H9 (cell line): ENCODE measurements around the gene MAST2. TPM values are rescaled to one million over a fixed set of nuclear protein-coding genes. Genes with fewer than 3 reads are reported as not detected.
A peak's percentile ranks its signal among the peaks of the same experiment; 100 is the strongest.

Experiments used
- DNase-seq: peaks from one replicate; pipeline ENCODE4 v3.0.0-alpha.2; 2017
- H2AFZ ChIP-seq: one replicate; pipeline ENCODE4 v1.6.1; 2013; ENCODE audit warnings: mild to moderate bottlenecking, low read length, control low read depth, moderate library complexity
- H2AK5ac ChIP-seq: 2 replicates; pipeline ENCODE4 v1.6.1; 2013; ENCODE audit warnings: low read length, control low read depth, mixed read lengths; ENCODE audit not compliant: insufficient read length
- H2BK120ac ChIP-seq: one replicate; pipeline ENCODE4 v1.6.1; 2013; ENCODE audit warnings: low read depth, mild to moderate bottlenecking, low read length, control low read depth, inconsistent platforms; ENCODE audit not compliant: poor library complexity, severe bottlenecking
- H2BK12ac ChIP-seq: 2 replicates; pipeline ENCODE4 v1.6.1; 2013; ENCODE audit warnings: low read length, control low read depth, mixed read lengths, low read depth; ENCODE audit not compliant: insufficient read length
- H2BK15ac ChIP-seq: 2 replicates; pipeline ENCODE4 v1.6.1; 2013; ENCODE audit warnings: low read depth, low read length, control low read depth
- H2BK20ac ChIP-seq: one replicate; pipeline ENCODE4 v1.6.1; 2013; ENCODE audit warnings: low read depth, mild to moderate bottlenecking, low read length, control low read depth, inconsistent platforms; ENCODE audit not compliant: poor library complexity, severe bottlenecking
- H2BK5ac ChIP-seq: 2 replicates; pipeline ENCODE4 v1.6.1; 2013; ENCODE audit warnings: low read length, control low read depth, mixed read lengths; ENCODE audit not compliant: insufficient read length
- H3K14ac ChIP-seq: 2 replicates; pipeline ENCODE4 v1.6.1; 2013; ENCODE audit warnings: low read length, control low read depth; ENCODE audit not compliant: insufficient read depth
- H3K18ac ChIP-seq: 2 replicates; pipeline ENCODE4 v1.6.1; 2013; ENCODE audit warnings: low read depth, mild to moderate bottlenecking, mixed read lengths, low read length, control low read depth; ENCODE audit not compliant: insufficient read length
- H3K23ac ChIP-seq: 2 replicates; pipeline ENCODE4 v1.6.1; 2013; ENCODE audit warnings: low read length, control low read depth, mixed read lengths, low read depth; ENCODE audit not compliant: insufficient read length
- H3K23me2 ChIP-seq: 2 replicates; pipeline ENCODE4 v1.6.1; 2013; ENCODE audit warnings: low read depth, mild to moderate bottlenecking, mixed read lengths, low read length, control low read depth; ENCODE audit not compliant: insufficient read length, poor library complexity, severe bottlenecking
- H3K27ac ChIP-seq: 2 replicates; pipeline ENCODE4 v1.5.1; 2013; ENCODE audit warnings: low read length, control low read depth, mixed read lengths, low read depth; ENCODE audit not compliant: insufficient read length
- H3K27me3 ChIP-seq: 2 replicates; pipeline ENCODE4 v1.6.1; 2013; ENCODE audit warnings: low read length, control low read depth, inconsistent platforms; ENCODE audit not compliant: insufficient read depth
- H3K4ac ChIP-seq: 2 replicates; pipeline ENCODE4 v1.6.1; 2013; ENCODE audit warnings: low read depth, mild to moderate bottlenecking, control low read depth, inconsistent platforms, low read length, moderate library complexity
- H3K4me1 ChIP-seq: 2 replicates; pipeline ENCODE4 v1.6.1; 2013; ENCODE audit warnings: low read length, control low read depth, inconsistent platforms; ENCODE audit not compliant: insufficient read depth
- H3K4me2 ChIP-seq: 2 replicates; pipeline ENCODE4 v1.6.1; 2013; ENCODE audit warnings: low read length, control low read depth, mixed read lengths; ENCODE audit not compliant: insufficient read length, insufficient read depth
- H3K56ac ChIP-seq: 2 replicates; pipeline ENCODE4 v1.6.1; 2013; ENCODE audit warnings: low read depth, mild to moderate bottlenecking, mixed read lengths, low read length, control low read depth; ENCODE audit not compliant: insufficient read length
- H3K79me1 ChIP-seq: 2 replicates; pipeline ENCODE4 v1.6.1; 2013; ENCODE audit warnings: low read depth, mild to moderate bottlenecking, moderate library complexity, low read length, control low read depth, inconsistent platforms; ENCODE audit not compliant: insufficient read depth, poor library complexity, severe bottlenecking
- H3K79me2 ChIP-seq: 2 replicates; pipeline ENCODE4 v1.6.1; 2013; ENCODE audit warnings: low read length, control low read depth, inconsistent platforms; ENCODE audit not compliant: insufficient read depth
- H3K9ac ChIP-seq: 2 replicates; pipeline ENCODE4 v1.6.1; 2013; ENCODE audit warnings: low read length, control low read depth, mixed read lengths; ENCODE audit not compliant: insufficient read length; ENCODE audit errors: extremely low read depth
- H3K9me3 ChIP-seq: one replicate; pipeline ENCODE4 v1.6.1; 2013; ENCODE audit warnings: low read depth, low read length, inconsistent platforms; ENCODE audit not compliant: control insufficient read depth
- H3T11ph ChIP-seq: one replicate; pipeline ENCODE4 v1.6.1; 2013; ENCODE audit warnings: mild to moderate bottlenecking, low read length, control low read depth, inconsistent platforms
- H4K20me1 ChIP-seq: one replicate; pipeline ENCODE4 v1.6.1; 2013; ENCODE audit not compliant: control insufficient read depth, insufficient read length, insufficient read depth
- H4K5ac ChIP-seq: 2 replicates; pipeline ENCODE4 v1.6.1; 2013; ENCODE audit warnings: low read depth, mild to moderate bottlenecking, mixed read lengths, low read length, control low read depth; ENCODE audit not compliant: insufficient read length
- H4K8ac ChIP-seq: replicated peaks from 2 replicates; pipeline ENCODE4 v1.6.1; 2013; ENCODE audit warnings: low read length, control low read depth, mixed read lengths, low read depth; ENCODE audit not compliant: insufficient read length
- H4K91ac ChIP-seq: 2 replicates; pipeline ENCODE4 v1.6.1; 2013; ENCODE audit warnings: low read depth, mild to moderate bottlenecking, moderate library complexity, mixed read lengths, low read length, control low read depth; ENCODE audit not compliant: insufficient read length
- H3K27ac Mint-ChIP-seq, 3 experiments: 2 replicates in 2 of 3; 3 replicates in 1 of 3; pipeline ENCODE4 v1.8.0; 2020 to 2021; ENCODE audit warnings: mixed read lengths in 3 of 3, mild to moderate bottlenecking in 1 of 3, moderate library complexity in 1 of 3
- H3K27me3 Mint-ChIP-seq: 2 replicates; pipeline ENCODE4 v1.8.0; 2021; ENCODE audit warnings: low read depth, mild to moderate bottlenecking, moderate library complexity, mixed read lengths
- H3K36me3 Mint-ChIP-seq, 3 experiments: 2 replicates in 2 of 3; 3 replicates in 1 of 3; pipeline ENCODE4 v1.8.0; 2020 to 2021; ENCODE audit warnings: low read depth in 3 of 3, mixed read lengths in 3 of 3; ENCODE audit not compliant: insufficient read depth in 1 of 3
- H3K4me1 Mint-ChIP-seq, 2 experiments: 2 replicates each; pipeline ENCODE4 v1.8.0; 2020; ENCODE audit warnings: mixed read lengths in 2 of 2
- H3K4me3 Mint-ChIP-seq, 2 experiments: 2 replicates in 1 of 2; 3 replicates in 1 of 2; pipeline ENCODE4 v1.8.0; 2020 to 2021; ENCODE audit warnings: mild to moderate bottlenecking in 2 of 2, mixed read lengths in 2 of 2, moderate library complexity in 1 of 2
- H3K9me3 Mint-ChIP-seq, 2 experiments: 2 replicates in 1 of 2; 3 replicates in 1 of 2; pipeline ENCODE4 v1.8.0; 2020; ENCODE audit warnings: mild to moderate bottlenecking in 2 of 2, mixed read lengths in 2 of 2, moderate library complexity in 1 of 2
- WGBS: extraction: QIAGEN DNeasy Blood & Tissue Kit; methylation state at CpG from one replicate; pipeline ENCODE4 v1.1.7; 2013; ENCODE audit warnings: missing lambda C conversion rate, low lambda C conversion rate, mixed read lengths; ENCODE audit not compliant: insufficient read length; ENCODE audit errors: extremely low coverage; 5-methylcytosine and 5-hydroxymethylcytosine counted together
- total RNA-seq: library from RNA; stranded (reverse); gene quantifications from 2 replicates; pipeline ENCODE4 v1.2.1, GENCODE V29; 2021
- TF ChIP-seq, protein P1 (sequence below): fragments of 200-600 bp; sonication (generic); conservative IDR thresholded peaks from 3 replicates; pipeline ENCODE4 v1.8.0; 2021; ENCODE audit warnings: antibody characterized with exemption, mild to moderate bottlenecking

The MAST2 gene
- total RNA-seq, 1 experiment from 2014 or later = 28.8 TPM

DNA sequence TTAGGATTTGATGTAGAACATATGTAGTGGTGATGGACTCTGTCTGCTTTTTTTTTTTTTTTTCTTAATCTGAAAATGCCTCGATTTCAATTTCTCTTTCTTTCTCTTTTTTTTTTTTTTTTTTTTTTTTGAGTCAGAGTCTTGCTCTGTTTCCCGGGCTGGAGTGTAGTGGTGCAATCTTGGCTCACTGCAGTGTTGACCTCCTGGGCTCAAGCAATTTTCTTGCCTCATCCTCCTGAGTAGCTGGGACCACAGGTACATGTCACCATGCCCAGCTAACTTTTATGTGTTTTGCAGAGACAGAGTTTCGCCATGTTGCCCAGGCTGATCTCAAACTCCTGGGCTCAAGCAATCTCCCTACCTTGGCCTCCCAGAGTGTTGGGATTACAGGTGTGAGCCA lies 17.4 kb downstream of the MAST2 start:
- peaks cover 25 to 53% (median 34%) of the 10 kb centered on the region in 3 experiments for H3K36me3 Mint-ChIP-seq
- Histone ChIP-seq H3K18ac (no peak overlapping the region), H2BK120ac (no peak overlapping the region), H3K9me3 (no peaks in the 10 kb centered on the region), H3K23me2 (no peaks in the 10 kb centered on the region), H2BK15ac (no peak overlapping the region), H3K23ac (no peak overlapping the region), H2AFZ (no peak overlapping the region), H3K4ac (no peak overlapping the region), H3K4me1 (no peaks in the 10 kb centered on the region; the same call in 1 of the 2 replicates), H4K91ac (no peak overlapping the region), H3K9ac (no peak overlapping the region), H4K8ac (no peak overlapping the region), H3K79me1 (peaks cover 7% of the 10 kb centered on the region), H3T11ph (no peak overlapping the region), H2BK5ac (no peak overlapping the region), H3K56ac (no peak overlapping the region), H3K14ac (no peak overlapping the region), H3K27me3 (no peaks in the 10 kb centered on the region), H3K79me2 (peaks cover 2% of the 10 kb centered on the region; the same call in 1 of the 2 replicates), H4K5ac (no peak overlapping the region), H3K27ac (no peak overlapping the region), H2BK20ac (no peak overlapping the region), H2BK12ac (no peak overlapping the region), H2AK5ac (no peak overlapping the region), H3K4me2 (no peak overlapping the region), H4K20me1 (no peaks in the 10 kb centered on the region)
- no CpG with 5 or more reads among the region's 3 CpGs for WGBS
- peaks cover 3 to 16% of the 10 kb centered on the region in 2 experiments for H3K9me3 Mint-ChIP-seq
- H3K27me3 Mint-ChIP-seq = no peaks in the 10 kb centered on the region
- TF ChIP-seq, protein P1, sequence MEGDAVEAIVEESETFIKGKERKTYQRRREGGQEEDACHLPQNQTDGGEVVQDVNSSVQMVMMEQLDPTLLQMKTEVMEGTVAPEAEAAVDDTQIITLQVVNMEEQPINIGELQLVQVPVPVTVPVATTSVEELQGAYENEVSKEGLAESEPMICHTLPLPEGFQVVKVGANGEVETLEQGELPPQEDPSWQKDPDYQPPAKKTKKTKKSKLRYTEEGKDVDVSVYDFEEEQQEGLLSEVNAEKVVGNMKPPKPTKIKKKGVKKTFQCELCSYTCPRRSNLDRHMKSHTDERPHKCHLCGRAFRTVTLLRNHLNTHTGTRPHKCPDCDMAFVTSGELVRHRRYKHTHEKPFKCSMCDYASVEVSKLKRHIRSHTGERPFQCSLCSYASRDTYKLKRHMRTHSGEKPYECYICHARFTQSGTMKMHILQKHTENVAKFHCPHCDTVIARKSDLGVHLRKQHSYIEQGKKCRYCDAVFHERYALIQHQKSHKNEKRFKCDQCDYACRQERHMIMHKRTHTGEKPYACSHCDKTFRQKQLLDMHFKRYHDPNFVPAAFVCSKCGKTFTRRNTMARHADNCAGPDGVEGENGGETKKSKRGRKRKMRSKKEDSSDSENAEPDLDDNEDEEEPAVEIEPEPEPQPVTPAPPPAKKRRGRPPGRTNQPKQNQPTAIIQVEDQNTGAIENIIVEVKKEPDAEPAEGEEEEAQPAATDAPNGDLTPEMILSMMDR = no peak
- DNase-seq = no peak
- H3K4me1 Mint-ChIP-seq = 0 out of 4 replicates have a peak, but pooled peaks cover 2 to 4% of the 10 kb centered on the region in 2 experiments
- H3K27ac Mint-ChIP-seq = peak overlapping the region in 1 of 3 experiments; percentile 22; a peak in 1 of 7 replicates
- H3K4me3 Mint-ChIP-seq = no peak overlapping the region
